ENCODE data around the gene STT3B. TPM values are rescaled to one million over a fixed set of nuclear protein-coding genes. Genes with fewer than 3 reads are reported as not detected.

The STT3B gene
- total RNA-seq, 1 donor from 2014 or later: 180 TPM

GRCh38 chr3:31668242-31668641 is 135.5 kb downstream of the STT3B start:
- TF ChIP-seq CTCF (conservative IDR thresholded peaks at IDR 0.05): no peak
- H3K27me3 Mint-ChIP-seq: no peaks in the 10 kb centered on the region
- H3K9me3 Mint-ChIP-seq: no peaks in the 10 kb centered on the region
- H3K36me3 Mint-ChIP-seq: peaks cover 11% of the 10 kb centered on the region
- DNase-seq (ENCODE audit: extremely low spot score, unreplicated experiment): no peak
- peak overlapping the region; percentile 66 for H3K27ac Mint-ChIP-seq
- H3K4me1 Mint-ChIP-seq (ENCODE audit: unreplicated experiment): no peaks in the 10 kb centered on the region
- no peak overlapping the region for H3K4me3 Mint-ChIP-seq

- DNase-seq (ENCODE audit: extremely low spot score, unreplicated experiment): no peak
- peaks cover 11% of the 10 kb centered on the region for H3K36me3 Mint-ChIP-seq
- H3K9me3 Mint-ChIP-seq: no peaks in the 10 kb centered on the region
- TF ChIP-seq CTCF (conservative IDR thresholded peaks at IDR 0.05): no peak
- H3K27me3 Mint-ChIP-seq: no peaks in the 10 kb centered on the region
- no peak overlapping the region for H3K4me3 Mint-ChIP-seq
- no peaks in the 10 kb centered on the region for H3K4me1 Mint-ChIP-seq (ENCODE audit: unreplicated experiment)
- no peak overlapping the region for H3K27ac Mint-ChIP-seq
Observed at GRCh38 chr3:31670136-31670535, 137.4 kb downstream of the STT3B start.

GRCh38 chr3:31670722-31671121 is 138.0 kb downstream of the STT3B start:
- Mint-ChIP-seq H3K4me3 (no peak overlapping the region), H3K36me3 (peaks cover 11% of the 10 kb centered on the region), H3K27ac (no peak overlapping the region), H3K27me3 (no peaks in the 10 kb centered on the region), H3K9me3 (no peaks in the 10 kb centered on the region), H3K4me1 (ENCODE audit: unreplicated experiment) (no peaks in the 10 kb centered on the region)
- no peak for TF ChIP-seq CTCF (conservative IDR thresholded peaks at IDR 0.05)
- no peak for DNase-seq (ENCODE audit: extremely low spot score, unreplicated experiment)

DNA sequence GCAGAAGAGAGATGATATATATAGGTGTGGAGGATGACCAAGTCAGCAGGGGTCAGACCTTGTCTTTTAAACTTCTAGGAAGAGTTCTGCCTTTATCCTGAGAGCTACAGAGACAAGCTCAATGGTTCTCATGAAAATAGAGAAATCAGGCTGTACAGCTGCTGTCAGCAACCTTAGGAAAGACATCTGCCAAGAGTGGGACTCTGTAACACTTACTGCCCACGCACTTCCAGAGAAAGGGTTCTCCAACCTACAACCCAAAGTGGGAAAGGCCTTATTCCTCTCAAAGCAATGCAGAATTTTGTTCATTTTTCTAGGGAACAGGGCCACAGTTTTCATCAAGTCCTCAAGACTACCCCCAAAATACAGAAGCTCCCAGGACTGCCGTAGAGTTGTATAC is 138.7 kb downstream of the STT3B start:
- Mint-ChIP-seq H3K4me3 (no peak overlapping the region), H3K27ac (no peak overlapping the region), H3K4me1 (ENCODE audit: unreplicated experiment) (no peaks in the 10 kb centered on the region), H3K36me3 (peaks cover 11% of the 10 kb centered on the region), H3K9me3 (no peaks in the 10 kb centered on the region), H3K27me3 (no peaks in the 10 kb centered on the region)
- no peak for DNase-seq (ENCODE audit: extremely low spot score, unreplicated experiment)
- no peak for TF ChIP-seq CTCF (conservative IDR thresholded peaks at IDR 0.05)

GRCh38 chr3:31671976-31672375 is 139.3 kb downstream of the STT3B start:
- DNase-seq (ENCODE audit: extremely low spot score, unreplicated experiment): no peak
- Mint-ChIP-seq H3K27ac (no peak overlapping the region), H3K36me3 (peaks cover 11% of the 10 kb centered on the region), H3K27me3 (no peaks in the 10 kb centered on the region), H3K4me3 (no peak overlapping the region), H3K9me3 (no peaks in the 10 kb centered on the region), H3K4me1 (ENCODE audit: unreplicated experiment) (no peaks in the 10 kb centered on the region)
- TF ChIP-seq CTCF (conservative IDR thresholded peaks at IDR 0.05): no peak

DNA sequence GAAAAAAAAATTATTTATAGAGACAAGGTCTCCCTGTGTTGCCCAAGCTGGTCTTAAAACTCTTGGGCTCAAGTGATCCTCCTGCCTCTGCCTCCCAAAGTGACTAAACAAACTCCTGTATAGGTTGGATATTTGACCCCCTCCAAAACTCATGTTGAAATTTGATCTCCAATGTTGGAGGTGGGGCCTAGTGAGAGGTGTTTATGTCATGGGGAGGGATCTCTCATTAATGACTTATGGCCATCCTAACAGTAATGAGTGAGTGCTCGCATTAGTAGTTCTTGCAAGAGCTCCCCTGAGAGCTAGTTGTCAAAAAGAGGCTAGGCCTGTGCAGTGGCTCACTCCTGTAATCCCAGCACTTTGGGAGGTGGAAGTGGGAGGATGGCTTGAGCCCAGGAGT is 141.2 kb downstream of the STT3B start:
- Mint-ChIP-seq H3K27me3 (no peaks in the 10 kb centered on the region), H3K27ac (no peak overlapping the region), H3K36me3 (peaks cover 5% of the 10 kb centered on the region), H3K4me1 (ENCODE audit: unreplicated experiment) (peaks cover 11% of the 10 kb centered on the region), H3K9me3 (no peaks in the 10 kb centered on the region), H3K4me3 (no peak overlapping the region)
- DNase-seq (ENCODE audit: extremely low spot score, unreplicated experiment): no peak
- no peak for TF ChIP-seq CTCF (conservative IDR thresholded peaks at IDR 0.05)
